GM12872 (cell line): ENCODE measurements around the gene KRT15.

Source experiments
- CTCF ChIP-seq: IDR thresholded peaks from 3 replicates; pipeline ENCODE4 v1.5.1; 2011; ENCODE audit warnings: low read depth, mild to moderate bottlenecking, low read length, moderate library complexity; ENCODE audit not compliant: insufficient read depth

The KRT15 gene

DNA sequence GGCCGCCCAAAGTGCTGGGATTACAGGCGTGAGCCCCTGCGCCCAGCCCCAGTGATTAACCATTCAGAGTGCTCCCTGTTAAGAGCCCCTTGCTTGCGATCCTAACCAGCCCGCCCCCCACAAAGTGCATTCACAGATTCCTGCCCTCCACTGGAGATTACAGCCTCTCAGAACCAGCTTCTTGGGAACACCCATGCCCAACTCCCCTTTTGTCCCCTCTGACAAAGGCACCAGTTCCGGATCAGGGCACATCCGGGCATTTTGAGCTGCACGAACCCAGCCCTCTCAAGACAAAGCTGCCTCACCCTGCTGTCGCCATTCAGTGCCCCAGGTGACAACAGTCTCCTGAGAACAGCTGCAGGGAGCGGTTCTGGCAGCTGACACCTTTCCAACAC is 10.3 kb upstream of the KRT15 start:
- no peak for TF ChIP-seq CTCF

DNA sequence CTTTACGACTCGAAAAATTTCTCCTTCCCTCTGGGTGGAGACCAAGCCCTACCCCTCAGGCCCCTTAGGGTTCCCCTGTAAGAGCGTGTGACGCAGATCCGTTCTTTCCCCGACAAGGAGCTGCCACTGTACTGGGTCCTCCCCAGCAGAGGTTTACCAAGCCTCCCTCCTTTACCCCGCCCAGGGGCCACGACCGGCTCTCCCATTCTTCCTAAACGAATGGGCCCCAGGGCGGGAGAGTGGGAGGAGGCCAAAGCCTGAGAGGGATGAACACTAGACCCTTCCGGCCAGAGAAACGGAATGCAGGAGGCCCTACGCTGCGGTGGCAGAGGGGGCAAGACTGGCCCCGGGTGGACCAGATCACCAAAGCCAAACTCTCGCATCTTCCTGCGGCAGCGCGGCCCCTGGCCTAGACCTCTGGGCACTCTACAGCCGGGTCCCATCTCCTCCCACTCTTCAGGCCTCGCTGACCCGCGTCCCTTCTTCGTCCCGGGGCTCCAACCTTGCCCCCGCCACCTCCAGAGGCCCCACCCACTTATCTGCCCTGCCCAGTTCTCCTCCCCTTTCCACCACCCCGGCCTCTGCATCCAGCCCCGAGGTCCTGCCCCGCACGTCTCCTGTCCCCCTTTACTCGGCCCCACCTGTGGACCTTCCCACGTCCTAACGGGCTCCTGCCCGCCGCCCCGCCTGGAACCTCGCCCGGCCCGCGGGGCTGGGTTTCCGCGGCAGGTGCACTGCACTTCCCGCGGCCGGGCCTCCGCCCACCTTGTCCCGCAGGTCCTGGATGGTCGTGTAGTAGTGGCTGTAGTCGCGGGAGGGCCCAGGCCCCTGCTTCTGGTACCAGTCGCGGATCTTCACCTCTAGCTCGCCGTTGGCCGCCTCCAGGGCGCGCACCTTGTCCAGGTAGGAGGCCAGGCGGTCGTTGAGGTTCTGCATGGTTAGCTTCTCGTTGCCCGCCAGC is 8.7 kb upstream of the KRT15 start:
- no peak for TF ChIP-seq CTCF

- TF ChIP-seq CTCF = no peak
These were observed 5.6 kb upstream of the KRT15 start for GRCh38 chr17:41524261-41524660.

DNA sequence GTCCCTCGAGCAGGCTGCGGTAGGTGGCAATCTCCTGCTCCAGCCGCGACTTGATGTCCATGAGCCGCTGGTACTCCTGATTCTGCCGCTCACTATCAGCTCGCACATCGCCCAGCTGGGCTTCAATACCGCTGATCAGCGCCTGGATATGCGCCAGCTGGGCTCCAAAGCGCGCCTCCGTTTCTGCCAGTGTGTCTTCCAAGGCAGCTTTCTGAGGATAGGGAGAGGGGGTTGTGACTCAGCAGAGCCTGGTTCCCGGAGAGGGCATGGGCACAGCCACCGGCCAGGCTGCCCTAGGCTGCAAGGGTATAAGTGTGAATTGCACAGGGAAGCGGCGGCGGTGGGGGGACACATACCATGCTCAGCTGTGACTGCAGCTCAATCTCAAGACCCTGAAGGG is 5.1 kb upstream of the KRT15 start:
- TF ChIP-seq CTCF = no peak

DNA sequence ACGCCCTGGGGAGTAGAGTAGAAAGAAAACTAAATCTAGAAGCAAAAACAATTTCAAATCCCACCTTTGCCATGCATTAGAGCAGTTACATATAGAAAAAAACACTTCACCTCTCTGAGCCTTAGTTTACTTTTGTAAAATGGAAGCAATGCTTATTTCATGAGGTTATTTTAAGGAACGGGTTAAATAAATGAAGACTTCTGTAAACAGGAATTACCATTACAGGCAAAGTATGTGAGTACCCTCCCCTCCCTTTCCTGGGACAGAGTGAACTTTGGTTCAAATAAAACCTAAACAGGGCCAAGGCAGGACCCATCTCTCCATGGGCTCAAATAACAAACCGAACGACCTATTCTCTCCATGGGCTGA is 4.5 kb upstream of the KRT15 start:
- no peak for TF ChIP-seq CTCF

DNA sequence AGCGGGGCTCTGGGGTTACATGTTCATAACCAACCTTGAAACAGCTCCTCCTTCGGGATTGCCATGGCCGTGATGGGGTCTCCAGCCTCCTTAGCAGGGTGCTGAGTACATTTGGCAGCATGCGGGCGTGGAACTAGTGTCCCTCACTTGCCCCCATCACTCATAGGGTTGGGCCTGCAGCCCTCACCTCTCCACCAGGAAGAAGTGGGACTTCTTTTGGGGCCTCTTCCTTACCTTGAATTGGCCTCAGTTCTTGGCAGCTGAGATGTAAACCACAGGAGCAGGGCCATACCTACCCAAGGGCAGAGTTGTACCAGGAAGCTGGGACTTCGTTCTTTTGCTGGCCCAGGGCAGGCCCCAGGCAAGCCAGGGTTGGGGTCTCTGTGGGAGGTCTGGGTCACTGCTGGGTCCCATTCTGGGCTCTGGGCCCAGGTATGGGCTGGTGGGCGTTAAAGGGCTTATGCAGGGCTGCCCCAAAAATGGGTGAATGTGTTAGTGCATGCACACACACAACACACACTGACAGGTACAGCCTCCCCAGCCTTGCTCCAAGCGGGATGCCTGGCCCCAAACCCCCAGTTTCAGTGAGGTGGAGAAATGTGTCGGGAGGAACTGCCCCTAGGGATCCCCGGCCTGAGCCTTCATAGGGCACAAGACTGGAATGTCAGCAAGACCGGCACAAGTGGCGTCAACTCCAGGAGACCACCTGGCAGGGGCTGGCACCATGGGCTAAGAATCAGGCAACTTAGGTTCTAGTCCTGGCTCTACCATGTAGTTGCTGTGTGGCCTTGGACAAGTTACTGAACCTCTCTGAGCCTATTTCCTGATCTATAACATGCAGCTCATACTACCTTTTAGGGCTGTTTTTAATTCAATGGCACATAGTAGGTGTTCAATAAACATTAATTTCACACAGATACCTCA is 3.9 kb upstream of the KRT15 start:
- no peak for TF ChIP-seq CTCF

- no peak for TF ChIP-seq CTCF
These were observed 3.0 kb upstream of the KRT15 start for GRCh38 chr17:41521574-41522261.
